Testis (tissue), 2 donors: ENCODE results near the gene ZSWIM5.

Experiments
- CTCF ChIP-seq, 3 experiments: fragments of 450-650 bp in 2 of 3; fragments of 200-600 bp in 1 of 3; sonication (generic) in 1 of 3; IDR thresholded peaks; one replicate each; pipeline ENCODE4 v1.5.1; 2016 to 2019; ENCODE audit warnings: antibody characterized with exemption in 3 of 3, mild to moderate bottlenecking in 2 of 3, moderate library complexity in 1 of 3
- POLR2A ChIP-seq: fragments of 450-650 bp; IDR thresholded peaks from one replicate; pipeline ENCODE4 v1.6.1; 2017; ENCODE audit warnings: antibody characterized with exemption, mild to moderate bottlenecking, moderate library complexity

DNA sequence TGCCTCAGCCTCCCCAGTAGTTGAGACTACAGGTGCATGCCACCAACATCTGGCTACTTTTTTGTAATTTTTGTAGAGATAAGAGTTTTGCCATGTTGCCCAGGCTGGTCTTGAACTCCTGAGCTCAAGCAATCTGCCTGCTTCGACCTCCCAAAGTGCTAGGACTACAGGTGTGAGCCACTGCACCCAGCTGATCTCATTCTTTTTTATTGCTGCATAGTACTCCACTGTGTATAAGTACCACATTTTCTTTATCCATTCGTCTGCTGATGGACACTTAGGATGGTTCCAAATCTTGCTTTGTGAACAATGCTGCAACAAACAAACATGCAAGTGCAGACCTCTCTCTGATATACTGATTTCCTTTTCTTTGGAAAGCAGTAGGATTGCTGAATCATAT, 134.8 kb downstream of the ZSWIM5 start:
- TF ChIP-seq POLR2A (no peak), CTCF (IDR thresholded peaks at IDR 0.05) (no peak)
